GM12878 (cell line): ENCODE data around the gene HDDC2. TPM values are rescaled to one million over a fixed set of nuclear protein-coding genes. Genes with fewer than 3 reads are reported as not detected.

ENCODE experiments used
- ATAC-seq: fragments of 200-7000 bp; cut with Tn5 transposase; 3 replicates; pipeline ENCODE4 v1.9.1; 2020; ENCODE audit warnings: mild to moderate bottlenecking, moderate library complexity
- BruUV-seq: library from RNA; stranded (reverse); fragments of 400-500 nt; replicated peaks from 2 replicates; lab custom pipeline; 2021; lab: Mats Ljungman, UMichigan
- CTCF ChIA-PET: fragments of 300-600 bp; sonication (Branson Sonifier 250); formaldehyde crosslinking; extraction: SDS; loops from one replicate; lab custom pipeline; 2021; ENCODE audit warnings: inconsistent platforms; lab: Yijun Ruan, JAX
- POLR2A ChIA-PET: fragments of 350-600 bp; formaldehyde crosslinking; extraction: SDS; loops from one replicate; lab custom pipeline; 2021; ENCODE audit warnings: inconsistent platforms; lab: Charles Lee
- RAD21 ChIA-PET: fragments of 300-600 bp; sonication (Branson Sonifier 250); formaldehyde crosslinking; loops from one replicate; lab custom pipeline; 2023; ENCODE audit warnings: antibody characterized with exemption; ENCODE audit not compliant: unreplicated experiment; lab: Charles Lee
- SMC1A ChIA-PET: fragments of 300-600 bp; sonication (Branson Sonifier 250); formaldehyde crosslinking; loops from one replicate; lab custom pipeline; 2023; ENCODE audit not compliant: unreplicated experiment, uncharacterized antibody; lab: Charles Lee
- DNase-seq: peaks from one replicate; pipeline ENCODE4 v3.0.0-alpha.2; 2011; ENCODE audit warnings: low read depth, low spot score
- FAIRE-seq: peaks from 3 replicates; lab custom pipeline; 2011; peaks lifted over from hg19 to GRCh38; lab: Jason Lieb, UNC
- H2AFZ ChIP-seq: 2 replicates; pipeline ENCODE4 v1.6.0; 2011; ENCODE audit warnings: low read depth, low read length, control low read depth; ENCODE audit not compliant: control insufficient read depth
- H3K27ac ChIP-seq: 2 replicates; pipeline ENCODE4 v1.5.1; 2011; ENCODE audit warnings: control low read depth; ENCODE audit not compliant: control insufficient read depth, insufficient read depth
- H3K27me3 ChIP-seq, 2 experiments: replicated peaks in 1 of 2; 2 replicates each; pipeline versions ENCODE4 v1.6.0 to v1.6.1; 2011; ENCODE audit warnings: low read length in 1 of 2; ENCODE audit not compliant: control insufficient read depth in 2 of 2, insufficient read depth in 2 of 2
- H3K36me3 ChIP-seq, 2 experiments: 2 replicates each; pipeline ENCODE4 v1.5.1; 2011; ENCODE audit warnings: low read length in 1 of 2; ENCODE audit not compliant: control insufficient read depth in 2 of 2, insufficient read depth in 2 of 2
- H3K4me1 ChIP-seq: 2 replicates; pipeline ENCODE4 v1.6.1; 2011; ENCODE audit warnings: mild to moderate bottlenecking, low read length, moderate library complexity, mixed read lengths; ENCODE audit not compliant: control insufficient read depth, insufficient read depth
- H3K4me2 ChIP-seq: 2 replicates; pipeline ENCODE4 v1.6.0; 2011; ENCODE audit warnings: control low read depth; ENCODE audit not compliant: control insufficient read depth, insufficient read depth
- H3K4me3 ChIP-seq: fragments of 200-600 bp; sonication (generic); 2 replicates; pipeline ENCODE4 v1.5.1; 2016
- H3K79me2 ChIP-seq: 2 replicates; pipeline ENCODE4 v1.6.0; 2011; ENCODE audit warnings: low read length; ENCODE audit not compliant: control insufficient read depth, insufficient read depth
- H3K9ac ChIP-seq: 2 replicates; pipeline ENCODE4 v1.8.0; 2011; ENCODE audit warnings: low read length, control low read depth, mixed read lengths; ENCODE audit not compliant: control insufficient read depth, insufficient read depth
- H3K9me3 ChIP-seq: replicated peaks from 3 replicates; pipeline ENCODE4 v1.5.1; 2011; ENCODE audit warnings: mild to moderate bottlenecking, low read length; ENCODE audit not compliant: control insufficient read depth, insufficient read depth
- H4K20me1 ChIP-seq: 2 replicates; pipeline ENCODE4 v1.6.0; 2011; ENCODE audit not compliant: control insufficient read depth, insufficient read depth
- BHLHE40 ChIP-seq, 2 experiments: fragments of 450-650 bp in 1 of 2; IDR thresholded peaks; 2 replicates each; pipeline ENCODE4 v1.6.1; 2011 to 2017; ENCODE audit warnings: low read depth in 2 of 2, borderline replicate concordance in 1 of 2, improper control_type of control experiment in 1 of 2, low read length in 1 of 2, mild to moderate bottlenecking in 1 of 2
- BMI1 ChIP-seq: fragments of 450-650 bp; IDR thresholded peaks from 2 replicates; pipeline ENCODE4 v1.6.1; 2016; ENCODE audit warnings: mild to moderate bottlenecking, moderate library complexity, borderline replicate concordance
- CREB1 ChIP-seq: IDR thresholded peaks from 2 replicates; pipeline ENCODE4 v1.6.1; 2012; ENCODE audit warnings: low read depth, mild to moderate bottlenecking, inconsistent platforms
- EED ChIP-seq: sonication (generic); IDR thresholded peaks from 2 replicates; pipeline ENCODE4 v1.6.1; 2016; ENCODE audit warnings: antibody characterized with exemption, low read depth
- EZH2 ChIP-seq: IDR thresholded peaks from 2 replicates; pipeline ENCODE4 v1.6.1; 2012; ENCODE audit warnings: low read depth, mild to moderate bottlenecking, control low read depth, inconsistent platforms, low read length, borderline replicate concordance; ENCODE audit not compliant: control insufficient read depth
- GABPA ChIP-seq: IDR thresholded peaks from 2 replicates; pipeline ENCODE4 v1.6.1; 2014; ENCODE audit warnings: antibody characterized with exemption, low read depth, mild to moderate bottlenecking, inconsistent platforms
- GATAD2B ChIP-seq: fragments of 450-650 bp; conservative IDR thresholded peaks from 2 replicates; pipeline ENCODE4 v1.6.1; 2017; ENCODE audit warnings: low read depth, mild to moderate bottlenecking, moderate library complexity
- IKZF1 ChIP-seq: fragments of 450-650 bp; conservative IDR thresholded peaks from 2 replicates; pipeline ENCODE4 v1.6.1; 2017; ENCODE audit warnings: antibody characterized with exemption, mild to moderate bottlenecking
- MTA3 ChIP-seq: IDR thresholded peaks from 2 replicates; pipeline ENCODE4 v1.6.1; 2012; ENCODE audit warnings: low read length, inconsistent platforms, borderline replicate concordance
- NRF1 ChIP-seq: conservative IDR thresholded peaks from 2 replicates; pipeline ENCODE4 v1.6.1; 2011; ENCODE audit warnings: mild to moderate bottlenecking, low read depth, low read length, improper control_type of control experiment
- PBX3 ChIP-seq: IDR thresholded peaks from 2 replicates; pipeline ENCODE4 v1.6.1; 2011; ENCODE audit warnings: mild to moderate bottlenecking, low read depth, low read length, moderate library complexity; ENCODE audit not compliant: insufficient replicate concordance
- RAD21 ChIP-seq: IDR thresholded peaks from 2 replicates; pipeline ENCODE4 v1.6.1; 2011; ENCODE audit warnings: mild to moderate bottlenecking, low read depth, low read length, moderate library complexity; ENCODE audit not compliant: insufficient read depth
- RCOR1 ChIP-seq: conservative IDR thresholded peaks from 2 replicates; pipeline ENCODE4 v1.6.1; 2012; ENCODE audit warnings: low read depth, low read length, improper control_type of control experiment
- SREBF1 ChIP-seq: IDR thresholded peaks from 2 replicates; pipeline ENCODE4 v1.6.1; 2012; ENCODE audit warnings: mild to moderate bottlenecking, low read length
- SRF ChIP-seq, 2 experiments: IDR thresholded peaks; 2 replicates each; pipeline ENCODE4 v1.6.1; 2011; ENCODE audit warnings: low read depth in 2 of 2, low read length in 2 of 2, mild to moderate bottlenecking in 1 of 2, moderate library complexity in 1 of 2
- SUPT20H ChIP-seq: IDR thresholded peaks from 2 replicates; pipeline ENCODE4 v1.6.1; 2011; ENCODE audit warnings: low read depth, mild to moderate bottlenecking, low read length, moderate library complexity, borderline replicate concordance; ENCODE audit not compliant: control insufficient read depth
- TAF1 ChIP-seq: IDR thresholded peaks from 2 replicates; pipeline ENCODE4 v1.6.1; 2011; ENCODE audit warnings: mild to moderate bottlenecking, low read depth, low read length, borderline replicate concordance
- USF2 ChIP-seq: IDR thresholded peaks from 2 replicates; pipeline ENCODE4 v1.6.1; 2011; ENCODE audit warnings: low read depth, low read length, improper control_type of control experiment, borderline replicate concordance
- WGBS: methylation state at CpG from one replicate; pipeline ENCODE4 v1.1.6; 2016; ENCODE audit warnings: low lambda C conversion rate; ENCODE audit not compliant: insufficient replicate concordance, insufficient coverage; ENCODE audit errors: missing lambda C conversion rate; 5-methylcytosine and 5-hydroxymethylcytosine counted together
- in situ Hi-C: fragments of 300-500 bp; cut with MboI; formaldehyde crosslinking; loops from 9 replicates; pipeline ENCODE4 v1.14.3; 2018; ENCODE audit warnings: mixed read lengths
- intact Hi-C: fragments of 100-400 bp; cut with micrococcal nuclease; formaldehyde crosslinking; loops from one replicate; pipeline ENCODE4 v1.14.2; 2022; ENCODE audit not compliant: unreplicated experiment
- polyA plus RNA-seq, 11 experiments: library from polyadenylated mRNA; depleted of rRNA in 4 of 11; unstranded in 6 of 11; stranded (reverse) in 5 of 11; fragments of >200 nt; fragmentation: Nextera tagmentation in 4 of 11; fragmentation: Illumina TruSeq in 1 of 11; extraction: Ambion mirVana in 4 of 11; extraction: Trizol in 1 of 11; gene quantifications; 1 replicate in 1 of 11; 2 replicates in 10 of 11; pipeline versions ENCODE4 v1.2.1 to v1.2.3, GENCODE V29; 2011 to 2016; ENCODE audit warnings: inconsistent platforms in 2 of 11, missing spikeins in 2 of 11, low read depth in 1 of 11
- total RNA-seq, 4 experiments: library from RNA; depleted of rRNA in 3 of 4; stranded (reverse); fragments of >200 nt in 3 of 4; fragmentation: Illumina TruSeq in 1 of 4; extraction: Trizol in 1 of 4; gene quantifications; 2 replicates each; pipeline versions ENCODE4 v1.2.1 to v1.2.3, GENCODE V29; 2013 to 2021
- TF ChIP-seq, protein P1 (sequence below): fragments of 450-650 bp; IDR thresholded peaks from 2 replicates; pipeline ENCODE4 v1.6.1; 2017; ENCODE audit warnings: antibody characterized with exemption, mild to moderate bottlenecking, moderate library complexity

HDDC2 gene
- total and polyA plus RNA-seq, 10 of the 15 experiments (the other 5 are each of a cell fraction or from before 2014, with no cell fraction given) = 54.5 to 148 (median 92.7) TPM

GRCh38 chr6:125325586-125325985, 23.8 kb upstream of the HDDC2 start (continued):
- TF ChIP-seq USF2 (no peak), RCOR1 (no peak), TAF1 (no peak)
- TF ChIP-seq, protein P1, sequence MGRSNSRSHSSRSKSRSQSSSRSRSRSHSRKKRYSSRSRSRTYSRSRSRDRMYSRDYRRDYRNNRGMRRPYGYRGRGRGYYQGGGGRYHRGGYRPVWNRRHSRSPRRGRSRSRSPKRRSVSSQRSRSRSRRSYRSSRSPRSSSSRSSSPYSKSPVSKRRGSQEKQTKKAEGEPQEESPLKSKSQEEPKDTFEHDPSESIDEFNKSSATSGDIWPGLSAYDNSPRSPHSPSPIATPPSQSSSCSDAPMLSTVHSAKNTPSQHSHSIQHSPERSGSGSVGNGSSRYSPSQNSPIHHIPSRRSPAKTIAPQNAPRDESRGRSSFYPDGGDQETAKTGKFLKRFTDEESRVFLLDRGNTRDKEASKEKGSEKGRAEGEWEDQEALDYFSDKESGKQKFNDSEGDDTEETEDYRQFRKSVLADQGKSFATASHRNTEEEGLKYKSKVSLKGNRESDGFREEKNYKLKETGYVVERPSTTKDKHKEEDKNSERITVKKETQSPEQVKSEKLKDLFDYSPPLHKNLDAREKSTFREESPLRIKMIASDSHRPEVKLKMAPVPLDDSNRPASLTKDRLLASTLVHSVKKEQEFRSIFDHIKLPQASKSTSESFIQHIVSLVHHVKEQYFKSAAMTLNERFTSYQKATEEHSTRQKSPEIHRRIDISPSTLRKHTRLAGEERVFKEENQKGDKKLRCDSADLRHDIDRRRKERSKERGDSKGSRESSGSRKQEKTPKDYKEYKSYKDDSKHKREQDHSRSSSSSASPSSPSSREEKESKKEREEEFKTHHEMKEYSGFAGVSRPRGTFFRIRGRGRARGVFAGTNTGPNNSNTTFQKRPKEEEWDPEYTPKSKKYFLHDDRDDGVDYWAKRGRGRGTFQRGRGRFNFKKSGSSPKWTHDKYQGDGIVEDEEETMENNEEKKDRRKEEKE = no peak

GRCh38 chr6:125323376-125323775, 21.6 kb upstream of the HDDC2 start:
- intact Hi-C loops (no loop called here), in situ Hi-C loops (no loop called here)
- CTCF ChIA-PET = interaction anchor here (1.3 to 1.6 kb wide), 2 partner anchors 10 to 13 kb away, joined by 3 to 6 read pairs; no protein-coding TSS in a partner anchor
- POLR2A ChIA-PET = no interaction called here
- no peak for ATAC-seq
- WGBS = 38% methylated on average over 2 of the region's 2 CpGs
- no peaks in the 10 kb centered on the region for H3K9me3 ChIP-seq
- no peaks in the 10 kb centered on the region for H4K20me1 ChIP-seq
- H3K27ac ChIP-seq = no peak overlapping the region
- no peak overlapping the region for H3K4me2 ChIP-seq
- H3K4me3 ChIP-seq = no peak overlapping the region
- no peak for DNase-seq
- no peaks in the 10 kb centered on the region for H3K79me2 ChIP-seq
- H2AFZ ChIP-seq = no peak overlapping the region
- no peak for FAIRE-seq
- H3K4me1 ChIP-seq = no peaks in the 10 kb centered on the region
- RAD21 ChIA-PET = no interaction called here
- BruUV-seq = no TSS peak
- peaks cover 0 to 2% of the 10 kb centered on the region in 2 experiments; a peak in 1 of 4 replicates for H3K27me3 ChIP-seq
- SMC1A ChIA-PET = interaction anchor here (1.1 to 1.6 kb wide), 4 partner anchors 429 to 441 kb away, joined by 3 to 6 read pairs (median 3); no protein-coding TSS in a partner anchor
- H3K9ac ChIP-seq = no peak overlapping the region
- no peaks in the 10 kb centered on the region for H3K36me3 ChIP-seq
- TF ChIP-seq RAD21 = no peak
- no peak for TF ChIP-seq SUPT20H
- TF ChIP-seq SREBF1 = no peak
- no peak for TF ChIP-seq BHLHE40 (IDR thresholded peaks at IDR 0.05; ENCODE audit: borderline replicate concordance in 1 of 2, low read depth in 2 of 2, low read length in 1 of 2)
- TF ChIP-seq MTA3 = no peak
- TF ChIP-seq SRF (IDR thresholded peaks at IDR 0.05; ENCODE audit: low read depth in 2 of 2, low read length in 2 of 2) = no peak
- TF ChIP-seq EED = no peak
- no peak for TF ChIP-seq GATAD2B
- TF ChIP-seq IKZF1 = no peak
- no peak for TF ChIP-seq BMI1
- TF ChIP-seq PBX3 = no peak
- TF ChIP-seq NRF1 = no peak
- no peak for TF ChIP-seq EZH2
- no peak for TF ChIP-seq CREB1
- TF ChIP-seq GABPA = no peak
